NCI-H510A treated with DMSO at 0.1 percent for 48 hours (cell line): Measurements from ENCODE around the gene PSMD7.
"Not testable (repeated sequence)": the region's sequence is repeated elsewhere in the genome, so short reads cannot be mapped to it uniquely, and the experiment has no call there.

Experiments
- DNase-seq: peaks from one replicate; lab custom pipeline; 2025; lab: John Stamatoyannopoulos, UW

Gene PSMD7

DNA sequence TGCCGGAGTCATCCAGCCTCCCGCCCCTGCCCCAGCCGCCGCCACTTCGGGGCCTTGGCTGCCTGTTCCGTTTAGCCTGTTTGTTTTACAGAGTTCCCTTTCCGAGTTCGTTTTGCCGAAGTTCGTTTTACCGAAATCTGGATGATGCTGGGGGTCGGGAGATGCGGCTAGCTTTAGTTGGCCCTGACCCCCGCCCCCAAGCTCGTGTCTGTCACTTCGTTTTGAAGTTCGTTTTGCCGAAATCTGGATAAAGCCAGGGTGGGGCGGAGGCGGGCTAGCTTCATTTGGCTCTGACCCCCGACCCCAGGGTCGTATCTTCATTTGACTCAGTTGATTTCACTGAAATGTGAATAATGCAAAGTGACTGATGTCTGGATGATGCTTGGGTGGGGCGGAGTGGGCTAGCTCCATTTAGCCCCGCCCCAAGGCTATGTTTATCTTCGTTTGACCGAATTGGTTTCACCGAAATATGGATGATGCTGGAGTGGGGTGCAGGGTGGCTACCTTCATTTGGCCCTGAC lies 591 bp downstream of the PSMD7 start:
- peak; percentile 4 for DNase-seq

DNA sequence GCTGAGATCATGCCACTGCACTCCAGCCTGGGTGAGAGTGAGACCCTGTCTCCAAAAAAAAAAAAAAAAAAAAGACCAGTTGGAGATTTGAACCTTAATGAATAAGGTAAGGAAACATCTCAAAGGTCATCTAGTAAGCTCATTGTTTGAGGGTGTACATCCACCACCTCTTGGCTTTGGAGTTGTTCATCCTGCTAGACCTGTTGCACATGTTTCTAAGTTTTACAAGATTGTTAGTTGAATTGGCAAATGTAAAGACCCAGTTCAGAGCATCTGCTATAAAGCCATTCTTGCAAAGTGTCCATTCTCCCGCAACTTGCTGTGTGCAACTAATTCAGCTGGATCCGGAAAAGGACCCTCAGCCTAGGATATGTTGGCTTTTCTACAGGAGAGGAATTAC lies 1.5 kb downstream of the PSMD7 start:
- DNase-seq, result no peak

DNA sequence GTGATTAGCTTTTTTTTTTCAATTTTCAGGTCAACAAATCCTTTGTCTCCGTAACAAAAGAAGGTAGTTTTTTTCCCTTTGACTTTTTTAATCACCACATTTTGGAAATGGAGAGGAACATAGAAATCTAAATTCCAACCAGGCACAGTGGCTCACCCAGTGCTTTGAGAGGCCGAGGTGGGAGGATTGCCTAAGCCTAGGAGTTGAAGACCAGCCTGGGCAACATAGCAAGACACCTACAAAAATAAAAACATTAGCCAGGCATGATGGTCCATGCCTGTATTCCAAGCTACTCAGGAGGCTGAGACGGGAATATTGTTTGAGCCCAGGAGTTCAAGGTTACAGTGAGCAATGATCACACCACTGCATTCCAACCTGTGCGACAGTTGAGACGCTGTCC lies 5.7 kb downstream of the PSMD7 start:
- DNase-seq, result no peak

DNA sequence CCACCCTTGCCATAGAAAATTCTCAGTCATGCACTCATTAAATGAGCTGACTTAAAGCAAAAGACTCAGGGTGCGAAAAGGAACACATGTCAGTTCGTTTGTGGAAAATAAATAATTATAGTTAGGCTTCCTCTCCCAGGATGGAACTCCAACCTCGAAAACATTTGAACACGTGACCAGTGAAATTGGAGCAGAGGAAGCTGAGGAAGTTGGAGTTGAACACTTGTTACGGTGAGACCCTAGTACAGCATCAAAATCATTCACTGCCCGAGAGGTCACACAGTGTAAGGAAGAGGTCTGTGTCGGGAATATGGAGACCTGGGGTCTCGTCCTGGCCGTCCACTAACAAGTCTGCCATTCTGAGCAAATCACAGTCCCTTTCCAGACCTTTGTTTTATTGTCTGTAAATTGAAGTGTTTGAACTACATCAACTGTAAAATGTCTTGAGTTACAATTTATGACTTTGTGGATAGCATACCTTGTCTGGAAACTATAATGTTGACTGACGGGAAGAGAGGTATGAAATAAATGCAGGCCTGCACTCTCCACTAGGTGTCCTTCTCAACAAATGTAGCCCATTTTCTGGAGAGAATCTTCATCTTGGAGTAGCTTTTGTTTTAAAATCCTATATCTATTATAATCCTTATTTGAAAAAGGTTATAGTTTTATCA lies 7.7 kb downstream of the PSMD7 start:
- peak; percentile 4 for DNase-seq

DNA sequence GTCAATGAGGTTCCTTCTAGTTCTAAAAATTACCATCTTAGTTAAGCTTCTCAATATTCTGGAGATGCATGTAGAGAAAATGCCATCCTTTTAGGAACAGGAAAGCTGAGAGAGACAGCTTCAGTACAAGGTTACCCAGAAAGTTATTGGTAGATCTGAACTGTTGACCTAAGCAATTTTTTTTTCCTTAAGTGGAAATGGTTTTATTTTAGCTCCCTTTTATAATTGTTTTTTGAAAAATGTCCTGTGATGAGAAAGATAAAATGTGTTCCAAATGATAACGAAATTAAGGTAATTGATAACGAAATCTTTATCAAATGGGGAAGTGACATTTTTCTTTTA lies 8.2 kb downstream of the PSMD7 start:
- no peak for DNase-seq

DNA sequence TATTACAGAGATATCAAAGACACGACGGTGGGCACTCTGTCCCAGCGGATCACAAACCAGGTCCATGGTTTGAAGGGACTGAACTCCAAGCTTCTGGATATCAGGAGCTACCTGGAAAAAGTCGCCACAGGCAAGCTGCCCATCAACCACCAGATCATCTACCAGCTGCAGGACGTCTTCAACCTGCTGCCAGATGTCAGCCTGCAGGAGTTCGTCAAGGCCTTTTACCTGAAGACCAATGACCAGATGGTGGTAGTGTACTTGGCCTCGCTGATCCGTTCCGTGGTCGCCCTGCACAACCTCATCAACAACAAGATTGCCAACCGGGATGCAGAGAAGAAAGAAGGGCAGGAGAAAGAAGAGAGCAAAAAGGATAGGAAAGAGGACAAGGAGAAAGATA lies 8.7 kb downstream of the PSMD7 start:
- no peak for DNase-seq

DNA sequence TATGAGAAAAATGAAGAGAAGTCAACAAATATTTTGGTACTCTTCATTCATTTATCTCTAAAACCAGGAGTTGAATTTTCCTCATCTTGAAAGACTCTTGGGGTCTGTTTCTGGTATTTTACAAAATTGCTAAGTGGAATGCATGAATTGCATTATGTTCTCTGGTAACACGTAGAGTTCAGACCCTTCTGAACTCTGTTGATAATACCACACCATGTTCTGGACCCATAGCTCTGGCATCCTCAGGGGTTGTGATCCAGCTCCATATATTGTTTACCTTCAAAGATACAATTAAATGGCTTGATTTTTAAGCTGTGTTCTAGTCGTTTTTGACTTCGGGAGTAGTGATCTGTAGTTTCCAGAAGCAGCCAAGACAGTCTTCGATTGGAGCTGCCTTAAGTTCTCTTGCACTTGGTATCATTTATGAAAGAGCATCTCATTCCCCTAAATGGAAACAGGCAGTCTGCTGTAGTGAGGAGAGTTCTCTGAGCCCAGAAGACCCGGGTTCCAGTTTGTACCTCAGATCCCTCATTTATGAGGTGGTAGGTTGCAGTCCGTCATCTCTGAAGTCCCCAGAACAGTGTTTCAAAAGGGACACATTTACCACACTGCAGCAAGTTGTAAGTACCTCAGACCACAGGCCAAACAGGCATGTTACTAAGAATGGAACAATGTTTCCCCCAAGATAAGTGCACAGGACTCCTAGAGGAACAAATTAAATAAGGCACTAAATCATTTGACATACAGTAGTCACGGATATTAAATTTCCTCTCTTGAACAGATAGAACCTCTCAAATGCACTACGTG lies 9.6 kb downstream of the PSMD7 start:
- no peak for DNase-seq

DNA sequence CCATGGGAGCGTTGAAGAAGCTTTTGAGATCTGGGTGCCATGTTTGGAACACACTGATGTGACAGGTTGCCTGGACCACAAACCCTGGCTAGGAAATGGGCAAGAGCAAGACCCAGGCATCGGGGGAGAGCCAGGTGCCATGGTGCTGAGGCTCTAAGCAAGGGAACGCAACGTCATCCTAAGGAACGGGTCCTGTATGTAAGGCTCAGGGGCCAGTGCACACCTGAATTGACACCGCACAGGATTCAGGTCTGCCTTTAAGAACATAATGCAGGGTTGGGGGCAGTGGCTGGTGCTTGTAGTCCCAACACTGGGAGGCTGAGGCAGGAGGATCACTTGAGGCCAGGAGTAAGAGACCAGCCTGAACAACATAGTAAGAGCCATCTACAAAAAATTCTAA lies 10.8 kb downstream of the PSMD7 start:
- no peak for DNase-seq

DNA sequence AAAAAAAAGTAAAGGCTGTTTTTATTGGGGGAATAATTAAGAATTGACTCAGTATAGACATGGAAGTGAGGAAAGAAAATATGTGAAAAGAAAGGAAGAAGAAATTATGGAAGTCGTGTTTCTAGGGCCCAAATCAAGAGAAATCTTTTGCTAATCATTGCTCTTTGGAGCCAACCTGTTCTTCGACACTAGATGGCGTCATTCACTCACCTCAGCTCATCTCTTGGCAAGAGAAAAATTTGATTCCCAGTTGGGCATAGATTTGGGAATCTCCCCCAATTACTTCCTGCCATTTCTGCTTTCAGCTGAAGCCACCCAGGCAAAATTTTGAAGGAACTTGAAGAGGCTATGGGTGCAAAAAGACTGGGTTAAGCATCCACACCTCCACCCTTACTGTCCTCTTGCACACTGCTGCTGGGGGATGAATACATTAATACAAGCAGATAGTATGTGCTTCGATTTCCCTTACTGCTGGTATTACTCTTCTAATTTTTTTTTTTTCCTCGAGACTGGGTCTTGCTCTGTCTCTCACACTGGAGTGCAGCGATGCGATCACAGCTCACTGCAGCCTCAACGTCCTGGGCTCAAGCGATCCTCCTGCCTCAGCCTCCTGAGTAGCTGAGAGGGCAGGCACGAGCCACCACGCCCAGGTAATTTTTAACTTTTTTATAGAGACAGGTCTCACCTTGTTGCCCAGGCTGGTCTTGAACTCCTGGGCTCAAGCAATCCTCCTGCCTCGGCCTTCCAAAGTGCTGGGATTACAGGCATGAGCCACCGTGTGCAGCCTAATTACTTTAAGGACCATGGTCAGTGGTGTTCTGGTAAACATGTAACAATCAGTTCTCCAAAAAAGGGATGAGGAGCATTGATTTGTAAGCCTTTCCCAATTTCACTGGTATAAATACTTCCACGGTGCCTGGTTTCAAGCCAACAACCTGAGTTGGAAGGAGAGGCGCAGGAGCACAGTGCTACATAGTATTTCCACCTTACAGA lies 13.5 kb downstream of the PSMD7 start:
- DNase-seq, result peak; percentile 37

DNA sequence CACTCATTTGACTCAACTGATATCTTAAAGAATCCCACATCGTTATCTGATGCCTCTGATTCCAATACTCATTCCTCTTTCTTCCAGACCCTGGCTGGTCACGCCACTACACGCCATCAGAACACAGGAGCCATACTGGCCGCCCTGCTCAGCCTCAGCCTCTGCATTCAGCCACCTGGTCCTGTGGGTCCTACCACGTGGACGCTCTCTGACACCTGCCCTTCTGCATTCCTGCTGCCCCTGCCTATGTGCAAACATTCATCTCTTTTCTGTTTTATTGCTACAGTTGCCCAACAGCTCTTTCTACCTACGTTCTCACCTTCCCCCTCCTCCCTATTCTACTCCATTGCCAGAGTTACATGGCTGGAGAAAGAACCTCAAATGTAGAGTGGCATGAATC lies 18.4 kb downstream of the PSMD7 start:
- DNase-seq, result no peak

DNA sequence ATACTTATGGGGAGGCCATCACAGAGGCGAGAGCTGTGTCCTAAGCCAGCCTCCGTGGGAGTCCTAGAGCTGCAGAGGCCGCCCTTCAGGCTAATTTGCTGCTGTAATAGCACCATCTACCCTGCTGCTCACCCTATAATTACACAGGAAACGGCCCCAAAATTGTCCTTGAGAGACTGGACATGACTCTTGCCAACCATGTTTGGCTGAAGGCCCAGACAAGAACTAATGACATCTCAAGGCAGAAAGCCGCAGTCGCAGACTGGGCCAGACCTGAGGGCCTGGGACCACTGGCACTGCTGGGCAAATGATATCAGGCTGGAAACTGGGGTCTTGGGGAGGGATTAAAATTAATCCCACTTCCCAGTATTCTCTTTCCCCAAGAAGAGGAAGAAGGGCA lies 24.1 kb downstream of the PSMD7 start:
- DNase-seq, result no peak

DNA sequence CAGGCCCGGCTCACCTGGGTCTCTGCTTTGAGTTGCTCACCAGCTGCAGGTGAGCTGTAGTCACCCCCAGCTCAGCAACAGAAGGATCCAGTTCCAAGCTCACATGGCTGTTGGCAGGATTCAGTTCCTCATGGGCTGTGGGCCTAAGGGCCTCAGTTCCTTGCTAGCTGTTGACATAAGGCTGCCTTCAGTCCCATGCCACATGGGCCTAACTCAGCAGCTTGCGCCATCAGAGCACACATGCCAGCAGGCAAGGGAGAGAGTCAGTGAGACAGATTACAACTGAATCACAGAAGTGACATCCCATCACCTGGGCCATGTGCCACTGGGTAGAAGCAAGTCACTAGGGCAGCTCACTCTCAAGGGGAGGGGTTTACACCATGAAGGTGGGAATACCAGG lies 24.7 kb downstream of the PSMD7 start:
- no peak for DNase-seq

DNA sequence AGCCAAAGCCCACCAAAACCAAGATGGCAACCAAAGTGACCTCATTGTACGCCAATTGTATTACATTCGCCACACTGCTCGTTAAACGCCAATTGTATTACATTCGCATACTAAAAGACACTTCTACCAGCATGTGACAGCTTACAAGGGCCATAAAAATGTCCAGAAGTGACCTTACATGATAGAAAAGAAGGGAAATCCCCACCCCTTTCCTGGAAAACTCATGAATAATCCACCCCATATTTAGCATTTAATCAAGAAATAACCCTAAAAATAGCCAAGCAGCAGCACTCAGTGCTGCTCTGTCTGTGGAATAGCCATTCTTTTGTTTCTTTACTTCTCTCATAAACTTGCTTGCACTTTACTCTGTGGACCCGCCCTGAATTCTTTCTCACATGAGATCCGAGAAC lies 25.7 kb downstream of the PSMD7 start:
- DNase-seq, result no peak

DNA sequence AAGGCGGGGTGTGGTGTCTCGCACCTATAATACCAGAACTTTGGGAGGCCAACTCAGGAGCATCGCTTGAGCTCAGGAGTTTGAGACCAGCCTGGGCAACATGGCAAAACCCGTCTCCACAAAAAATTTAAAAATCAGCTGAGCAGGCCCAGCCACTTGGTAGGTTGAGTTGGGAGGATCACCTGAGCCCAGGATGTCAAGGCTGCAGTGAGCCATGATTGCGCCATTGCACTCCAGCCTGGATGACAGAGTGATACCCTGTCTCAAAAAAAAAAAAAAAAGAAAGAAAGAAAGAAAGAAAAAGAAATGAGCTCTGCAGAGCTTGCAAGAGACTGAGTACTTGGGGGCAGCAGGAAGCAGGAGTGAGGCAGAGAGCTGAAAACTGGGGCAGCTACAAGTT lies 28.2 kb downstream of the PSMD7 start:
- DNase-seq, result not testable (repeated sequence)

DNA sequence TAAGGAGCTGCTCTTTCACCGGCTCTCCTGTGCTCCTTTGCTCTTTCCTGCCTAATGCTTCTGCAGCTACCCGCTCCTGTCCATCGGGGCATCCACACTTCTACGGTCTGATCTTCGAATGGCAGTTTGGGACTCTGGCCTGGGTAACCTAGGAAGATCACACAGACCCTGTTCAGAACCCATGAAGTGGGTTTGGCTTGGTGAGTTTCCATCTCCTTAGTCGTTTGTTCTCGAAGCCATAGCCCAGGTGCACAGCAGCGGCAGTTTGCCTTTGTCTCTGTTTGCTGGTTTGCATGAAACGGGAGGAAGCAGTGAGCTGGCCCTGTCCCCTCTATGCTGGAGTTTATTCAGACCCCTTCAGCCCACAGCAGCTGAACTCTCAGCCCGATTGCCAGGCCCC lies 29.0 kb downstream of the PSMD7 start:
- no peak for DNase-seq

DNA sequence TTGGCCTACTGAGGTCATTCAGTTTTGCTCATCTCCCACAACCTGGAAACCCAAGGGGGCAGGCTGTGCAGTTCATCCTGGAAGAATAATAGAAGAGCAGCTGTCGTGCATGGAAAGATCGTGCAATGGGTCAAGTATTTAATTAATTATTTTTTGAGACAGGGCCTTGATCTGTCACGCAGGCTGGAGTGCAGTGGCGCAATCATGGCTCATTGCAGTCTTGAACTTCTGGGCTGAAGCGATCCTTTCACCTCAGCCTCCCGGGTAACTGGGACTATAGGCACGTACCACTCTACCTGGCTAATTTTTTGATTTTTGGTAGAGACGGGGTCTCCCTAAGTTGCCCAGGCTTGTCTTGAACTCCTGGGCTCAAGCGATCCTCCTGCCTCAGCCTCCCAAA lies 31.7 kb downstream of the PSMD7 start:
- DNase-seq, result not testable (repeated sequence)

DNA sequence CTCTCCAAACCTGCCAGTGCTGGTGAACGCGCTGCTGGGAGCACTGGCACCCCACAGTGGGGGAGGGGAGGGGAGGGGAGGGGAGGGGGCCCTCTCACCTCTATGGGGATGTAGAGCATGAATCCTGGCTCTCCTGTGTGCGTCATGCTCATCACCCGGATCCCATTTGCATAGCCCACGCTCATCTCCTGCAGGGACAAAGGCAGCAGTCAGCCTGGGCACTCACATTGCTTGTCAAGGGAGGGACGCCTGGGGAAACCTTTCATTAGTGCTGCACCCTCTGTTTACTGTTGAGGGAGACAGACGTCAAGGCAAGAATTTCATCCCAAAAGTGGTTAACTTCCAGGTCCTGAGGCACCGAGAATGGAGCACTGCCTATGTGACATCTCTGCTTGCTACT lies 35.9 kb downstream of the PSMD7 start:
- not testable (repeated sequence) for DNase-seq

DNA sequence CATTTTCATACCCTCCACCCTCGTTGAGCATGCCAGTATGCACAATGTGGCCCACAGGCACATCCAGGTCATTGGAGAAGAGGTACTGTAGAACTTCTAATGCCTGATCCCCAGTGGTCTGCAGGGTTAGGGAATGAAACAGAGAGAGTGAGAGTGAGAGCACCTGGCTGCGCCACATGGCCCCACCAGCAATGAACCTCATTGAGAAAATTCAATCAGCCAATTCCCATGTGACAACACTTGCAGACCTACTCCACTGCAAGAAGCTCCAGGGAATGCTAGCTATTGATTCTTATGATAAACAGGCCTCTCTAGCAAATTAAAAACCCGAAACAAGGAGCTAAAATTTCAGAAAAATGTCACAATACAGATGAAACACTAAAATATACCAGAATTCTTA lies 40.9 kb downstream of the PSMD7 start:
- DNase-seq, result not testable (repeated sequence)

DNA sequence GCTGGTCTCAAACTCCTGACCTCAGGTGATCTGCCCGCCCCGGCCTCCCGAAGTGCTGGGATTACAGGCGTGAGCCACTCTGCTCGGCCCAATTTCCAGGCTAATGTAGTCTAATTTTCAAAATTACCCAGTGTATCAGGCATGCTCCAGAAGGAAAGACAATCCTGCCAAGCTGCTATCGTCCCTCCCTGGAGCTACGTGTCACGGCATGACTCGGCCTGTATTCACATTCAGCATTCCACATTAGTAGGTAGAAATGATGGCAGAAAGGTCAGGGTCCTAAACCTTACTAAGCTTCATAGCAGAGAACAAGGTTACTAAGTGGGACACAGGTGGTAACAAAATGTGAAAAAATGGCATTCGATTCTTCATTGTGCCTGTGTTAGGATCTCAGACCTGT lies 42.6 kb downstream of the PSMD7 start:
- DNase-seq, result not testable (repeated sequence)

DNA sequence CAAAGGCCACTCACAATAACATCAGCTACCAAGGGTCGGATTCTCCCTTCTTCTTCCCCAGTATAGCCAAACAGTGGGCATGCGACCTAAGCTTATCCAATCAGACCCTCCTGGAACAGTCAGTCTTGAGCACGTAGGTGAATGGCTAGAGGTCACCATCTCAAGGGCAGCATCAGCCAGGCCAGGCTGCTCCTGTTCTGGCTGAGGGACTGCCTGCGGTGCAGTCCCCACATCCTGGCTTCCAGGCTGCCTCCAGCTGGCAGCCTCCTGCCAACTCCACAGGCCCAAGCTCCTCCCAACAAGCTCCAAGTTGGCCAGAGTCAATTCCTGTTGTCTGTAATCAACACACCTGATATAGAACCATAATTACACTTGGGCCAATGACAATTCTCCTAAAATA lies 56.4 kb downstream of the PSMD7 start:
- not testable (repeated sequence) for DNase-seq
